Calu3 (cell line): ENCODE results near the gene FBP1. TPM values are rescaled to one million over a fixed set of nuclear protein-coding genes. Genes with fewer than 3 reads are reported as not detected.

Experiments
- BruUV-seq: library from RNA; stranded (reverse); fragments of 400-500 nt; replicated peaks from 2 replicates; lab custom pipeline; 2021; lab: Mats Ljungman, UMichigan
- CTCF ChIA-PET: fragments of 300-600 bp; sonication (Branson Sonifier 250); formaldehyde crosslinking; loops from one replicate; lab custom pipeline; 2022; ENCODE audit warnings: antibody characterized with exemption; lab: Charles Lee
- DNase-seq: peaks from one replicate; pipeline ENCODE4 v3.0.0; 2022
- H3K27ac Mint-ChIP-seq: one replicate; pipeline ENCODE4 v1.8.0; 2022; ENCODE audit warnings: mixed read lengths; ENCODE audit not compliant: unreplicated experiment
- H3K27me3 Mint-ChIP-seq: one replicate; pipeline ENCODE4 v1.8.0; 2022; ENCODE audit warnings: mixed read lengths; ENCODE audit not compliant: unreplicated experiment
- H3K36me3 Mint-ChIP-seq: one replicate; pipeline ENCODE4 v1.8.0; 2022; ENCODE audit warnings: mild to moderate bottlenecking, moderate library complexity, mixed read lengths; ENCODE audit not compliant: insufficient read depth, unreplicated experiment
- H3K4me1 Mint-ChIP-seq: one replicate; pipeline ENCODE4 v1.8.0; 2022; ENCODE audit warnings: mild to moderate bottlenecking, low read depth, mixed read lengths; ENCODE audit not compliant: unreplicated experiment
- H3K4me3 Mint-ChIP-seq: one replicate; pipeline ENCODE4 v1.8.0; 2022; ENCODE audit warnings: mild to moderate bottlenecking, low read depth, moderate library complexity, mixed read lengths; ENCODE audit not compliant: unreplicated experiment
- H3K9me3 Mint-ChIP-seq: one replicate; pipeline ENCODE4 v1.8.0; 2022; ENCODE audit warnings: low read depth, mixed read lengths; ENCODE audit not compliant: unreplicated experiment
- CTCF ChIP-seq: fragments of 200-600 bp; IDR thresholded peaks from one replicate; pipeline ENCODE4 v1.8.0; 2022; ENCODE audit warnings: antibody characterized with exemption; ENCODE audit not compliant: unreplicated experiment
- intact Hi-C: fragments of 100-400 bp; cut with micrococcal nuclease; formaldehyde crosslinking; loops from one replicate; pipeline ENCODE4 v1.10.0; 2022; ENCODE audit not compliant: unreplicated experiment
- total RNA-seq: library from RNA; stranded (reverse); gene quantifications from 2 replicates; pipeline ENCODE4 v1.2.3, GENCODE V29; 2022

FBP1 gene
- total RNA-seq, 1 experiment from 2014 or later = 7.7 TPM

DNA sequence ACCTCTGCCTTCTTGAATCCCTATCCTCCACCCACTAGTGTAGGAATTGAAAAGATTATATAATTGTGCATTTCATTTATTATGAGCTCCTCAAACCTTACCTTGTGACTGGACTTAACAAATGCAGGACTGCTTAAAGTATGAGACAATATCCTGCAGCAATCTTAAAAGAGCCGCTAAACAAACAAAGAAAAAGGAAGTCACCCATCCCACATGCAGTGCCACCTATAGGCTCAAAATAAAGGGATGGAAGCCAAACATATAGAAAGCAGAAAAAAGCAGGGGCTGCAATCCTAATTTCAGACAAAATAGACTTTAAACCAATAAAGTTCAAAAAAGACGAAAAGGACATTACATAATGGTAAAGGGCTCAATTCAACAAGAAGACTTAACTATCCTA, 75.8 kb downstream of the FBP1 start:
- CTCF ChIA-PET = no interaction called here
- Mint-ChIP-seq H3K4me1 (no peaks in the 10 kb centered on the region), H3K36me3 (no peaks in the 10 kb centered on the region), H3K9me3 (no peaks in the 10 kb centered on the region), H3K27me3 (no peaks in the 10 kb centered on the region), H3K4me3 (no peak overlapping the region), H3K27ac (no peak overlapping the region)
- DNase-seq = no peak
- intact Hi-C loops = no loop called here
- no peak for TF ChIP-seq CTCF
- BruUV-seq = no TSS peak

DNA sequence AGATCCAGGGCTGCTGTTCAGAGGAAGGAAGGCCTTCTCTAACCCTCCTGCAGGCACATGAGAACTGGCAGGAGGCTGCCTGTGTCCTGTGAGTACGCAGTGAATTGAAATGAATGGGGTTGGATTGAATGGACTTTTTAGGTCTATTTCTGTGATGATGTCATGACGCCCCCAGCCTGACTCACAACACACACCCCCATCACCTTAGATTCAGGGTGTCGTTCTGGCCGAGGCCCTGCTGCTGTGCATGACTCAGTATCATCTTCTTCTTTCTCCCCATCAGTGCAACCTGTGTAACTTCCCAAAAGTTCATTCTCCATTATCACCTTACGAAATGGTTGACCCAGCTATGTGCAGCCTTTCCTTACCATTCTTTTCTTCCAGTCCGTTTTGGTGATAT, 79.1 kb downstream of the FBP1 start:
- CTCF ChIA-PET = no interaction called here
- no peaks in the 10 kb centered on the region for H3K4me1 Mint-ChIP-seq
- no peaks in the 10 kb centered on the region for H3K36me3 Mint-ChIP-seq
- intact Hi-C loops = no loop called here
- peaks cover 8% of the 10 kb centered on the region for H3K27me3 Mint-ChIP-seq
- BruUV-seq = no TSS peak
- no peak for DNase-seq
- no peaks in the 10 kb centered on the region for H3K9me3 Mint-ChIP-seq
- TF ChIP-seq CTCF = no peak
- H3K4me3 Mint-ChIP-seq = no peak overlapping the region
- H3K27ac Mint-ChIP-seq = no peak overlapping the region

- Mint-ChIP-seq H3K4me3 (no peak overlapping the region), H3K27ac (peak overlapping the region; percentile 52), H3K36me3 (no peaks in the 10 kb centered on the region), H3K9me3 (no peaks in the 10 kb centered on the region), H3K4me1 (peaks cover 11% of the 10 kb centered on the region), H3K27me3 (peaks cover 8% of the 10 kb centered on the region)
- CTCF ChIA-PET = no interaction called here
- BruUV-seq = no TSS peak
- DNase-seq = no peak
- intact Hi-C loops = no loop called here
- no peak for TF ChIP-seq CTCF
These were observed 81.9 kb downstream of the FBP1 start for GRCh38 chr9:94557376-94557775.

DNA sequence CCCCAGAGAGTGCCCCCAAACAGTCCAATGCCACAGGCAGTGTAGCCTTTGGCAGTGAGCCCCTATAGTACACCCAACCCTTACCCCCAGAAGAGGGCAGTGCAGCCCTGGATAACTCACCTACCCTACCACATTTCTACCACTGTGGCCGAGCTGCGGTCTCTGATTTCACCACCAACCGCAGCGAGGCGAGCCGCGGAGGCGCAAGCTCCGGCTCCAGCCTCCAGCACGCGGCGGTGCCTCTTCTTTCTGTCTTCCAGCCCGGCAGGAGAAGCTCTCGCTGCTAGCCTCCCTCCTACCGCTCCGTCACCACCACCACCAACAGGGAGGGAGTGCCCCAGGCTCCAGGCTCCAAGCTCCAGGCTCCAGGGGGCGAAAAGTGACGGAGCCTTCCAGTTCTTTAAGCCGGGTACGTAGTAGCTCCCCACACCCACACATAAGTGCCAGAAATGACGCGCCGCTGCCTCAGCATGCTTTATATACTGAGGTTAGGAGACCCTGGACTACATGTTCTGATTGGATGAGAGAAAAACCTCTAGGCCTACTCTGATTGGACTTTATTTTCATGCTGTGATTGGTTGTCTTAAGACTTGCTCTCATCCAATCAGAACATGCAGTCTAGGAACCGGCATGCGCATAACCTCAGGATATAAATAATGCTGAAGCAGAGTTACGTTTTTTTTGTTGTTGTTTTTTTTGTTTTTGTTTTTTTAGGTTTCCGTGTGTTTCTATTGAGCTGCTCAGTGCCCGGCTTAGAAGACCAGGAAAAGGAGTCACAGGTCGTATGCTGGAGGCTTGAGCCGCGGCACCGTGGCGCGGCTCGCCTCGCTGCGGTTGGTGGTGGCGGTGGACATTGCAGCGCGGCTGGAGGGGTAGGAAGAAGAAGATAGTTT, 84.6 kb downstream of the FBP1 start, which contains the start of gene PCAT7:
PCAT7 (plus strand) TSS at position 645 of the 893 bp plus-strand sequence.
- Mint-ChIP-seq H3K9me3 (no peaks in the 10 kb centered on the region), H3K4me3 (no peak within 1 kb of the TSS), H3K4me1 (peaks cover 11% of the 10 kb centered on the region), H3K27ac (no peak within 1 kb of the TSS), H3K27me3 (peaks cover 8% of the 10 kb centered on the region), H3K36me3 (no peaks in the 10 kb centered on the region)
- peak; percentile 74 for DNase-seq
- BruUV-seq = no TSS peak
- CTCF ChIA-PET = interaction anchor here (0.6 to 1.0 kb wide), 8 partner anchors 49 to 613 kb away, joined by 3 to 8 read pairs (median 4); no protein-coding TSS in a partner anchor
- TF ChIP-seq CTCF = peak; percentile 41
- intact Hi-C loops = loop anchor here (1.0 kb wide), 2 partner anchors 49 to 69 kb away; no protein-coding TSS in a partner anchor
